HFF-Myc (cell line): ENCODE data around the gene MCF2L.

Experiments used
- DNase-seq: peaks from one replicate; pipeline ENCODE4 v3.0.0-alpha.2; 2011; ENCODE audit warnings: low read depth; ENCODE audit errors: extremely low read depth
- H3K4me3 ChIP-seq: replicated peaks from 2 replicates; pipeline ENCODE4 v1.5.1; 2011; ENCODE audit warnings: low read depth, mild to moderate bottlenecking, control low read depth, low read length
- CTCF ChIP-seq: IDR thresholded peaks from 2 replicates; pipeline ENCODE4 v1.5.1; 2012; ENCODE audit warnings: mild to moderate bottlenecking, low read depth, low read length, control low read depth; ENCODE audit errors: missing control alignments

Gene MCF2L

GRCh38 chr13:112955271-112955937 is 13.6 kb upstream of the MCF2L start:
- no peak for DNase-seq
- H3K4me3 ChIP-seq, result no peak overlapping the region
- no peak for TF ChIP-seq CTCF

GRCh38 chr13:112955956-112956355 is 13.1 kb upstream of the MCF2L start:
- no peak for TF ChIP-seq CTCF
- no peak overlapping the region for H3K4me3 ChIP-seq
- no peak for DNase-seq

- DNase-seq, result no peak
- no peak overlapping the region for H3K4me3 ChIP-seq
- no peak for TF ChIP-seq CTCF
These were observed 12.3 kb upstream of the MCF2L start for GRCh38 chr13:112956571-112957294.

GRCh38 chr13:112957295-112957677 is 11.7 kb upstream of the MCF2L start:
- no peak for TF ChIP-seq CTCF
- DNase-seq, result no peak
- H3K4me3 ChIP-seq, result no peak overlapping the region

DNA sequence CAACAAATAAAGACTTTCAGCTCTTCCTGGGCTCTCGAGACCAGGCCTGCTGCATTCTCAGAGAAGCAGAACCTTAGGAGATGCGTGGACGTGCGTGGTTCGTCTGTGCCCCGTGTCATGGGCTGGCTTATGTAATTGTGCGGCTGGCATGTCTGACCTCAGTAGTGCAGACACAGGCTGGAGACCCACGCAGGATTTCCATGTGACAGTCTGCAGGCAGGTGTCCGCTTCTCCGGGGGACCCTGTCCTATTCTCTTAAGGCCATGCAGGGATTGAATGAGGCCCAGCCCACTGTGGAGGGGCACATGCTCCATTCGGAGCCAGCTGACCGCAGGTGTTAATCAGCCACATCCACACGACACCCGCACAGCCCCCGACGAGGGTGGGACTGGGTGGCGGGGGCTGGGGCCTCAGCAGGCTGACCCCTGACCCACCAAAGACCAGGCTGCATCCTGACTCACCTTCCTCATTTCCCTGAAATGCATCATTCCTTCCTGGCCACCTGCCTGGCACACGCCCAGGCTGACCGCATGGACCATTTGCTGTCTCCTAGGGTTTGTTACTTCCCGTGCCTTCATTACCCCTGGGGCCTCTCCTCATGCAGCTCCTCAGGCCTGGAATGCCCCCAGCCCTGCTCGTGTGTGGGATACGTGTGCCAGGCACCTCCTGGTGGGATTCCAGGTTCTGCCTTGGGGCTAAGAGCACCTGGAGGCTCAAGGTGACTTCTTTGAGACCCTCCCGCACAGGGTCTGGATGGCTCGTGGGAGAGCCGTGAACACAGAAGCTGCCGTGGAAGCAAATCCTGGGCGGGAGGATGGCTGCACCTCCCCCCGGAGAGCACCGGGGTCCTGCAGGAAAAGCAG is 10.7 kb upstream of the MCF2L start:
- H3K4me3 ChIP-seq, result no peak overlapping the region
- TF ChIP-seq CTCF, result no peak
- DNase-seq, result no peak

GRCh38 chr13:112959206-112959605 is 9.8 kb upstream of the MCF2L start:
- no peak for TF ChIP-seq CTCF
- H3K4me3 ChIP-seq, result no peak overlapping the region
- no peak for DNase-seq
